Hepatocyte (in vitro differentiated cells): ENCODE measurements around the gene SYT14. TPM values are rescaled to one million over a fixed set of nuclear protein-coding genes. Genes with fewer than 3 reads are reported as not detected.
"Not testable (repeated sequence)": the region's sequence is repeated elsewhere in the genome, so short reads cannot be mapped to it uniquely, and the experiment has no call there.

ENCODE experiments used
- DNase-seq: peaks from one replicate; pipeline ENCODE4 v3.0.0-alpha.2; 2016; ENCODE audit warnings: low spot score
- H2AFZ ChIP-seq: fragments of 200-600 bp; sonication (generic); 2 replicates; pipeline ENCODE4 v1.6.0; 2016; ENCODE audit warnings: antibody characterized with exemption, mild to moderate bottlenecking
- H3K27ac ChIP-seq: fragments of 200-600 bp; sonication (generic); 2 replicates; pipeline ENCODE4 v1.5.1; 2016; ENCODE audit warnings: mild to moderate bottlenecking
- H3K27me3 ChIP-seq: fragments of 200-600 bp; sonication (generic); 2 replicates; pipeline ENCODE4 v1.6.1; 2016
- H3K36me3 ChIP-seq: fragments of 200-600 bp; sonication (generic); replicated peaks from 2 replicates; pipeline ENCODE4 v1.5.1; 2016; ENCODE audit warnings: low read depth; ENCODE audit not compliant: insufficient read depth
- H3K4me1 ChIP-seq: fragments of 200-600 bp; sonication (generic); 2 replicates; pipeline ENCODE4 v1.5.1; 2016; ENCODE audit warnings: mild to moderate bottlenecking, moderate library complexity; ENCODE audit not compliant: insufficient read depth
- H3K4me2 ChIP-seq: fragments of 200-600 bp; sonication (generic); 2 replicates; pipeline ENCODE4 v1.6.0; 2016
- H3K4me3 ChIP-seq: fragments of 200-600 bp; sonication (generic); 2 replicates; pipeline ENCODE4 v1.5.1; 2016; ENCODE audit warnings: mild to moderate bottlenecking
- H3K79me2 ChIP-seq: fragments of 200-600 bp; sonication (generic); 2 replicates; pipeline ENCODE4 v1.6.0; 2017; ENCODE audit warnings: mild to moderate bottlenecking
- H3K9me2 ChIP-seq: fragments of 200-600 bp; sonication (generic); replicated peaks from 2 replicates; pipeline ENCODE4 v1.6.0; 2017; ENCODE audit warnings: mild to moderate bottlenecking; ENCODE audit not compliant: insufficient read depth
- H3K9me3 ChIP-seq: fragments of 200-600 bp; sonication (generic); 2 replicates; pipeline ENCODE4 v1.5.1; 2016; ENCODE audit warnings: low read depth, mild to moderate bottlenecking
- H4K20me1 ChIP-seq: fragments of 200-600 bp; sonication (generic); 2 replicates; pipeline ENCODE4 v1.6.0; 2016; ENCODE audit warnings: mild to moderate bottlenecking; ENCODE audit not compliant: insufficient read depth, poor library complexity, severe bottlenecking
- CTCF ChIP-seq: fragments of 200-600 bp; sonication (generic); IDR thresholded peaks from 2 replicates; pipeline ENCODE4 v1.5.1; 2016; ENCODE audit warnings: antibody characterized with exemption, mild to moderate bottlenecking; ENCODE audit not compliant: poor library complexity
- EZH2 ChIP-seq: fragments of 200-600 bp; sonication (generic); IDR thresholded peaks from 2 replicates; pipeline ENCODE4 v1.6.1; 2016; ENCODE audit warnings: antibody characterized with exemption, mild to moderate bottlenecking, borderline replicate concordance
- EZH2phosphoT487 ChIP-seq: fragments of 200-600 bp; sonication (generic); IDR thresholded peaks from one replicate; pipeline ENCODE4 v1.6.1; 2018; ENCODE audit warnings: antibody characterized with exemption, mild to moderate bottlenecking, low read depth, moderate library complexity; ENCODE audit not compliant: unreplicated experiment, severe bottlenecking
- WGBS: methylation state at CpG from one replicate; pipeline ENCODE4 v1.1.6; 2016; ENCODE audit warnings: low lambda C conversion rate; ENCODE audit errors: missing lambda C conversion rate; 5-methylcytosine and 5-hydroxymethylcytosine counted together
- polyA plus RNA-seq: library from polyadenylated mRNA; unstranded; fragments of >200 nt; fragmentation: Nextera tagmentation; extraction: Ambion mirVana; gene quantifications from 2 replicates; pipeline ENCODE4 v1.2.1, GENCODE V29; 2016
- total RNA-seq: library from RNA; depleted of rRNA; stranded (reverse); fragments of >200 nt; gene quantifications from 2 replicates; pipeline ENCODE4 v1.2.3, GENCODE V29; 2014

The SYT14 gene
- total and polyA plus RNA-seq, 2 experiments from 2014 or later, result 0.29 to 1.4 TPM

GRCh38 chr1:209890641-209891330 lies 47.2 kb upstream of the SYT14 start:
- Histone ChIP-seq H3K36me3 (no peaks in the 10 kb centered on the region), H3K4me3 (no peak overlapping the region), H3K9me3 (no peaks in the 10 kb centered on the region), H3K79me2 (no peaks in the 10 kb centered on the region), H3K4me1 (no peaks in the 10 kb centered on the region), H3K4me2 (no peak overlapping the region), H2AFZ (no peak overlapping the region), H3K27me3 (no peaks in the 10 kb centered on the region), H3K9me2 (no peaks in the 10 kb centered on the region), H4K20me1 (no peaks in the 10 kb centered on the region), H3K27ac (no peak overlapping the region)
- TF ChIP-seq EZH2phosphoT487 (no peak), EZH2 (no peak), CTCF (no peak)
- WGBS, result 55% methylated on average over 3 of the region's 3 CpGs
- DNase-seq, result no peak

GRCh38 chr1:209893751-209894150 lies 44.3 kb upstream of the SYT14 start:
- WGBS, result 96% methylated on average over 6 of the region's 6 CpGs
- H4K20me1 ChIP-seq, result no peaks in the 10 kb centered on the region
- no peak for TF ChIP-seq CTCF
- no peak for TF ChIP-seq EZH2
- TF ChIP-seq EZH2phosphoT487, result no peak
- no peaks in the 10 kb centered on the region for H3K36me3 ChIP-seq
- H3K9me3 ChIP-seq, result no peaks in the 10 kb centered on the region
- H3K4me1 ChIP-seq, result no peaks in the 10 kb centered on the region
- H2AFZ ChIP-seq, result no peak overlapping the region
- no peaks in the 10 kb centered on the region for H3K9me2 ChIP-seq
- H3K79me2 ChIP-seq, result no peaks in the 10 kb centered on the region
- no peaks in the 10 kb centered on the region for H3K27me3 ChIP-seq
- no peak for DNase-seq
- no peak overlapping the region for H3K4me3 ChIP-seq
- no peak overlapping the region for H3K4me2 ChIP-seq
- no peak overlapping the region for H3K27ac ChIP-seq

DNA sequence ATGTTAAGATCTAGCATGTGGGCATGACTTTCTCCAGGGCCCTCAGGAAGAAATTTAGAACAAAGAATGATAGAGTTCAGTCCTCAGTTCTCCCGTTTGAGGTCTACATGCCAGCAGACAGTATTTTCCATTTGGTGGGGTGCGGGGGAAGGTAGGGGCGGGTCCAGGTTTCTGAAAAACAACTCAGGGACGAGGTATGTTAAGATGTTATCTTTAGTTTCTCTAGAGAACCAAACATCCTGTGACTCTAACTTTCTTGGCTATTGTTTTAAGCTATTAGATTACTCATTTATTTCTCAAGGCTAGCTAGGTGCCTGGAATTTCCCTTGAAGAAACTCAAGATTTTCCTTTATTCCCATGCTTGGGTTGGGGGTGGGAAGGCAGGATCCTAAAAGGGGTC lies 42.3 kb upstream of the SYT14 start:
- Histone ChIP-seq H3K27ac (no peak overlapping the region), H3K4me3 (no peak overlapping the region), H4K20me1 (no peaks in the 10 kb centered on the region), H3K27me3 (no peaks in the 10 kb centered on the region), H3K4me1 (no peaks in the 10 kb centered on the region), H3K9me3 (no peaks in the 10 kb centered on the region), H3K36me3 (no peaks in the 10 kb centered on the region), H2AFZ (no peak overlapping the region), H3K4me2 (no peak overlapping the region), H3K79me2 (no peaks in the 10 kb centered on the region), H3K9me2 (no peaks in the 10 kb centered on the region)
- 42% methylated on average over 4 of the region's 4 CpGs for WGBS
- no peak for TF ChIP-seq EZH2
- TF ChIP-seq EZH2phosphoT487, result no peak
- no peak for TF ChIP-seq CTCF
- no peak for DNase-seq

DNA sequence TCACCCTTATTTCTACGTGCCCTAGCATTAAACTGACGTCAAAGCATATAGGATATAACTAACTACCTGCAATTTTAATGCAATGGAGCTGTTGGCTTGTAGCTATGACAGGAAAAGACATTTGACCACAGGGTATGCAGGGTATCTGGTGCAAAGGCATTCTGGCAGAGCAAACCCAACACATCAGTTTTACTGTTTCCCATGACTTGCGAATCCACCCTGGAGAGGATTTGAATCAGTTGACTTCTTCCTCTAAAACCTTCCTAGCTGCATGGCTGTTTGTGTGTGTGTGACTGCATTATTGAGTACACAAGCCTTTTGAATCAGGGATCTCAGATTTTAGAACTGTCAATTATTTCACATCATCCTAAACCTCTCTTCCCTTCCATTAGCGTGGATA lies 41.7 kb upstream of the SYT14 start:
- Histone ChIP-seq H3K9me2 (no peaks in the 10 kb centered on the region), H3K36me3 (no peaks in the 10 kb centered on the region), H3K9me3 (no peaks in the 10 kb centered on the region), H3K27me3 (no peaks in the 10 kb centered on the region), H3K79me2 (no peaks in the 10 kb centered on the region), H3K4me2 (no peak overlapping the region), H3K4me1 (no peaks in the 10 kb centered on the region), H2AFZ (no peak overlapping the region), H3K27ac (no peak overlapping the region), H4K20me1 (no peaks in the 10 kb centered on the region), H3K4me3 (no peak overlapping the region)
- TF ChIP-seq CTCF, result no peak
- no peak for DNase-seq
- 93% methylated on average over 4 of the region's 4 CpGs for WGBS

GRCh38 chr1:209898271-209898670 lies 39.7 kb upstream of the SYT14 start:
- not testable (repeated sequence) for H3K79me2 ChIP-seq, H2AFZ ChIP-seq, H3K4me3 ChIP-seq, H3K4me2 ChIP-seq, H3K27ac ChIP-seq, H4K20me1 ChIP-seq, H3K27me3 ChIP-seq, DNase-seq, H3K4me1 ChIP-seq, H3K9me3 ChIP-seq, H3K36me3 ChIP-seq, H3K9me2 ChIP-seq
- 83% methylated on average over 6 of the region's 6 CpGs for WGBS

DNA sequence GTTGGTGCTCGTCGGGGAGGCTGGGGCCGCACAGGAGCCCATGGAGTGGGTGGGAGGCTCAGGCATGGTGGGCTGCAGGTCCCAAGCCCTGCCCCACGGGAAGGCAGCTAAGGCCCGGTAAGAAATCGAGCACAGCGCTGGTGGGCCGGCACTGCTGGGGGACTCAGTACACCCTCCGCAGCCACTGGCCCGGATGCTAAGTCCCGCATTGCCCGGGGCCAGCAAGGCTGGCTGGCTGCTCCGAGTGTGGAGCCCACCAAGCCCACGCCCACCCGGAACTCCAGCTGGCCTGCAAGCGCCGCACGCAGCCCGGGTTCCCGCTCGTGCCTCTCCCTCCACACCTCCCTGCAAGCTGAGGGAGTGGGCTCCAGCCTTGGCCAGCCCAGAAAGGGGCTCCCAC lies 39.2 kb upstream of the SYT14 start:
- H3K4me3 ChIP-seq, H2AFZ ChIP-seq, H3K27me3 ChIP-seq, H3K9me3 ChIP-seq, H3K4me2 ChIP-seq, H3K79me2 ChIP-seq, H3K4me1 ChIP-seq, H3K9me2 ChIP-seq, H4K20me1 ChIP-seq, H3K27ac ChIP-seq, DNase-seq, H3K36me3 ChIP-seq: not testable (repeated sequence)
- WGBS, result 97% methylated on average over 20 of the region's 21 CpGs
